RPMI8226 (cell line): Measurements from ENCODE around the gene DUSP15.
A peak's percentile ranks its signal among the peaks of the same experiment; 100 is the strongest.

ENCODE experiments used
- DNase-seq: peaks from one replicate; pipeline ENCODE4 v3.0.0-alpha.2; 2015

The DUSP15 gene

DNA sequence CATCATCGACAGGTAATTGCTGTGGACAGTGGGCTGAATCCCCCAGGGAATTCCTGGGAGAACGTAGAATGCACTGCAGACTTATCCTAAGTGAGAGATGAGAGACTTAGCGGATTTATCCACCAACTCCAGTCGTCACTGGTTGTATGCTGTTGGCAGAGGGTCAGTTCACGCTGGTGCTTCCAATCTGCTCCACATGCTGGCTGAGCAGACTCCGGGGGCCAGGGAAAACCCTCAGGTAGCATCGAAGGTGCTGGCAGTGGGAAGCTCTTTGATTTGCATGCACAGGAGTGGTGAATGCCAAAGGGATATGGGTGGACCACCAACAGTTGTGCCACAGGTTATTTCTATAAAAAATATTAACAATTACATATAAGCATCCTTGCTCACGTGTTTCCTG, 20.3 kb upstream of the DUSP15 start:
- DNase-seq: no peak

- no peak for DNase-seq
Observed at GRCh38 chr20:31883829-31884228, 13.5 kb upstream of the DUSP15 start.

DNA sequence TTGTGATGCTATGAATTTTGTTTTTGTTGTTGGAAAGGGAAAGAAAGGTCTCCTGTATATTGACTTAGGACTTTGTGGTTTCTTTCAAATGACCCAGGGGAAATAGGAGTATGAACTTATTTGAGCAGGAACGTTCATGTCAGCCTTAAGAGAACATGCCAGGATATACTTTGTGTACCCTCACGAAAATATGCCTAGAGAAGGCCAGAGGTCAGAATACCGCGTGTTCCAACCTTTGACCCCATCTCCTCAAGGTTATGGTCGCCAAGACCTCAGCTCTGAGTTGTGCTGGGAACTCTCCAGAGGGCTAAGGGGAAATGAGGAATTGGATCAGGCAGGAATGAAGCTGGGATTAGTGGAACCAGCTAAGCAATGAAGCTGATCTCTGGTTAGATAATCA, 11.6 kb upstream of the DUSP15 start:
- no peak for DNase-seq

DNA sequence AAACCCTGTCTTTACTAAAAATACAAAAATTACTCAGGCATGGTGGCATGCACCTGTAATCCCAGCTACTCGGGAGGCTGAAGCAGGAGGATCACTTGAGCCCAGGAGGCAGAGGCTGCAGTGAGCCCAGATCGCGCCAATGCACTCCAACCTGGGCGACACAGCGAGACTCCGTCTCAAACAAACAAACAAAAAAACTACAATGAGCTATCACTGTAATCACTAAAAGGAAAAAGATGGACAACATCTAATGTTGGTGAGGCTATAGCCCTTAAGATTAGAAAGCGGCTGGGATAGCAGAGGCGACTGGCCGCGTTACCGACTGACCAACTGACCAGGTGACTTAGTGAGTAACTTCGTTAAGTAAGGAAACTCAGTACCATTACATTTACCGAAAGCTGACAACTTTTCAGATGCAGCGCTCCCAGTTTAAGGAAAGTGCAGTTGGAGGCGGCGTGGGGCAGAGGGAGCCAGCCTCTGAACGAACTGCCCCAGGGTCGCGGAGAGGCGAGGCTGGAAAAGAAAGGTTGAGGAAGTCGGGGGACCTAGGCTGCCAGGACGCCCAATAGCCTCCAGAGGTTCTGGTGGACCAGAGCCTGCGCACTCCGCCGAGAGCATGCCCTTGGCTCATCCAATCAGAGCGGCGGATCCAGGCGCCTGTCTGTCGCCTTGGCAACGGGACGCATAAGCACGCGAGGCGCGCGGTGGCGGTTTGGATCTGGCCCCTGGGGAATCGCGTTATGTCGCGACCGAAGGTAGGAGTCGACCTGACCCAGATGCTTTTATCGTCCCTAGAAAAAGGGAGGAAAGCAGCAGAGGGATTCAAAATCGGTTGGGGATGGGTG, 9.0 kb upstream of the DUSP15 start:
- DNase-seq: peak; percentile 81

GRCh38 chr20:31877684-31878083, 7.4 kb upstream of the DUSP15 start:
- DNase-seq: no peak

GRCh38 chr20:31875671-31876070, 5.3 kb upstream of the DUSP15 start:
- DNase-seq: no peak

DNA sequence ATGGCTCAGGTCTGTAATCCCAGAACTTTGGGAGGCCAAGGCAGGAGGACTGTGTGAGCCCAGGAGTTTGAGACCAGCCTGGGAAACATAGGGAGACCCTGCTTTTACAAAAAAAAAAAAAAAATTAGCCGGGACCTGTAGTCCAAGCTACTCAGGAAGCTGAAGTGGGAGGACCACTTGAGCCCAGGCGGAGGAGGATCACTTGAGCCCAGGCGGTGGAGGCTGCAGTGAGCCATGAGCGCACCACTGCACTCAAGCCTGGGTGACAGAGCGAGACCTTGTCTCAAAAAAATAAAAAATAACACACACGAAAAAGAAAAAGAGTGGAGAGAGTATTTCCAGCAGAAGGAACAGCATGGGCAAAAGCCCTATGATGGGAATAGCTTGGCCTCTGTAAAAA, 2.1 kb upstream of the DUSP15 start:
- no peak for DNase-seq

DNA sequence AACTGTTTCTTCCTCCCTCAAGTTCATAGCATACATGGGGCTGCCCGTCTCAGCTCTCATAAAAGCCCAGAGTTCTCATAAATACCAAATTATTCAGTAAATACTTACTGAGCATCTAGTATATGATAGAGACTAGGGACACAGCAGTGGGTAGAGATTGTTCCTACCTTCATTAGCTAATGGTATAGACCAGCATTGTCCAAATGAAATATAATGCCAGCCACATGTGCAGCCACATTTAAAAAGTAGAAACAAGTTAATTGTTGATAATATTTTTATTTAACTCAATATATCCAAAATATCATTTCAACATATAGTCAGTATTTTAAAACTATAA, 1.3 kb upstream of the DUSP15 start:
- no peak for DNase-seq

DNA sequence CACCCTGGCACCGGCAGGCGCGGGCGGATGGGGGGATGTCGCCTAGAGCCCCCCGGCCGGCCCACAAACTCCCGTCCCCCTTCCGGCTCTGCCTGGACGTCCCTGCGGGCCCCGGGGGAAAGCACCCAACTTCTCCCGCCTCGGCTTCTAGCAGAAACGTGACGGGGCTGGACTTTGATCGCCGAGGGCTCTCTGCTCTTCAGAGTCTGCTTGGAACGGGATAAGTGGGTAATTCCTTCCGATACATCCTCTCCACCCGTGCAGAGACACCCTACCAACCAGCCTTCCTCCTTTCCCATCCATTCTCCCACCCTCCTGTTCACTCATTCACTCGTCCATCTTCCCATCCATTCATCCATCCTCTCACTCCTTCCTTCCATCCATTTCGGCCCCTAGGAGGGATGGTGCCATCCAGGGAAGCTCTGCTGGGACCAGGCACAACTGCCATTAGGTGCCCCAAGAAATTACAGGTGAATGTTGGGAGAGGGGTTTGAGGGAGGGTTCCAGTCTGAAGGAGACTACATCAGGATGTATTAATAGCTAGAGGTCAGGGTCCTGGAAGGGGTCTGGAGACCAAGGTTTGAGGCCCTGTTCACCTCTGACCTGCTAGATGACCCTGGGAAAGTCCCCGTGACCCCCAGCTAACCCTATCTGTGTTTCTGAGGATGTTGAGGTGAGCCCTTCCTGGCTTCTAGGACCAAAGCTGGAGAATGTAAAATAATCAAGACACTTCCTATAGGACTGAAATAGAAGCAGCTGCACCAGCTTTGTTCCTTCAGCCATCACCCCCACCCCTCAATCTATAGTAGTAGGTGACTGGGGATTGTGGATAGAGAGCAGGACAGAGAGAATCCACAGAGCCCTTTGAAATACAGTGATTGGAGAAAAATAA, 645 bp upstream of the DUSP15 start:
- no peak for DNase-seq

DNA sequence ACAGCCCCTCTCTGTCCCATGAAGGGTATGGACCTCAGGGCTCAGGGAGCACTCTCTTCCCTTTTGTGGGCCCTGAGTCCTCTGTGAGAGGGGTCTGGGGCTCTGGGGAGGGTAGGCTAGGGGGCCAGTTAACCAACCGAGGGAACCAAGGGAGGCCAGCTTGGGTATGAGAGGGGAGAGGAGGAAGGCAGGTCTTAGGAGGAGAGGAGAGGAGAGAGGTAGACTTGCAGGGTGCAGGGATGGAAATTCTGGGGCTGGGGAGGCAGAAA, 720 bp downstream of the DUSP15 start:
- no peak for DNase-seq

DNA sequence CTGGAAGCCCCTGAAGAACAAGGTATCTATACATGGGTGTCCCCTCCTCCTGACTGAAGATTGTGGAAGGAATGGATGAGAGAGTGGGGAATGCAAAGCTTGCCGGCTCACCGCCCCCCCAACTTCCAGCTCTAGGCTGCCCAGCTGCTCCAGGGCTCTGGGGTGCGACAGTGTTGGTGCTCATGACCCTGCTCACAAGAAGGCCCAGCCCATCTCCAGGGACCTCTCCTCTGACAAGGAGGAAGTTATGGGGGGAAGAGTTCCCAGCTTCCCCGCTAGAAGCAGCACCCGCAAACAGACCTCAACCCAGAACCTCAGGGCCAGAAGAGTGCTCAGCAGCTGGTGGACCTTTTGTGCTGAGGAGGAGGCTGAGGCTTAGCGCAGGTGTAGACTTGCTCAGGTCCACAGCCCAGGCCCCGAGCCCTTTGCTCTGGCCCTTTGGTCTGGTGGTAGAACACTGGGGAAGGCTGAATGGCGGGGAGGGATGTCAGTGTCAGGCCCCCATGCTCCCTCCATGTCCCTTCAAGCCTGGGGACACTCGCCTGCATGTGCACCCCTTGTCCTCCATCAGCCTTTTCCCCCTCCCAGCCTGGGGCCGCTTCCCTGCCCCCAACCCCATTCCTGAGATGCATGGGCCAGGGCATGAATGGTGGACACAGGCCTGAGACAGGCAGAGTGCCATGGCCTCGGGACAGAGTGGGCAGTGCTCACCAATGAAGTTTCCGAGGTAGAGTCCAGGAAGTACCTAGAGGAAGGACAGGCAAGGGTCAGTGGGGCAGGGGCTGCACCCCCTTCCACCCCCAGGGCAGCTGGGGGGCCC, 1.3 kb downstream of the DUSP15 start:
- DNase-seq: no peak

GRCh38 chr20:31866221-31866620, 4.1 kb downstream of the DUSP15 start:
- DNase-seq: no peak

DNA sequence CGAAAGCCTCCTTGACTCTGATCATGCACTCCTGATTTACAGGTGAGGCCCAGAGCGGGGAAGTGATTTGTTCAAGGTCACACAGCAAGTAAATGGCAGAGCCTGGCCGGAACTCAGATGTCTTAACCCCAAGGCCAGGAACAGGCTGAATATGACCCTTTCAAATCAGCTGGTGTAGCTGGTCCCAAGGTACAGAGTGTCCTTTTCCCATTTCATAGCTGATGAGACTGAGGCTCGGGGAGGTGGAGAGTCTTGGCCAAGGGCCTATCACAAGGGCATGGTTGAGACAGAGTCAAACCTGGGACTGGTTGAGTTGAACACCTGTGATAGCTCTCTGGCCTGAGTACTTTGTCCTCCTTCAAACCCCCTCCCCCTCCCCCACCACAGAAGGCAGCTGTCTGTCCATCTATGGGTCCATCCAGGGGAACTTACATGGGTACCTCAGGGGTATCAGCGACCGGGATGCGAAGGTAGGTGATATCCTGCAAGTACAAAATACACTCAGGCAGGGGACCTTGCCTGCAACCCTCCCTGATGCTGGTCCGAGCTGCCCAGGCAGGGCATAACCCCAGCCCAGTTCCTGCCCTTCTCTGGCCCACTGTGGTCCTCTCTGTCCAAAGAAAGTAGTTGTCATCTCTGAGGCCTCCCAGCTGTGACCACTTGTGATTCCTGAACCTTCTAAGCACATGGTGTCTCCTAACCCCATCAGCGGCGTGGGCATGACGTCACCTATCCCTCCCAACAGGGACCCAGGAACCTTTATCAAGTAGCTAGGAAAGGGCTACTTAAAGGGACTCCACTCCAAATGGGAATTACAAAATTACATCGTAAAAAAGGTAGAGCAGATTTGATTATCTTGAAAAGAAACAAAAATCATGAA, 5.6 kb downstream of the DUSP15 start:
- DNase-seq: no peak

DNA sequence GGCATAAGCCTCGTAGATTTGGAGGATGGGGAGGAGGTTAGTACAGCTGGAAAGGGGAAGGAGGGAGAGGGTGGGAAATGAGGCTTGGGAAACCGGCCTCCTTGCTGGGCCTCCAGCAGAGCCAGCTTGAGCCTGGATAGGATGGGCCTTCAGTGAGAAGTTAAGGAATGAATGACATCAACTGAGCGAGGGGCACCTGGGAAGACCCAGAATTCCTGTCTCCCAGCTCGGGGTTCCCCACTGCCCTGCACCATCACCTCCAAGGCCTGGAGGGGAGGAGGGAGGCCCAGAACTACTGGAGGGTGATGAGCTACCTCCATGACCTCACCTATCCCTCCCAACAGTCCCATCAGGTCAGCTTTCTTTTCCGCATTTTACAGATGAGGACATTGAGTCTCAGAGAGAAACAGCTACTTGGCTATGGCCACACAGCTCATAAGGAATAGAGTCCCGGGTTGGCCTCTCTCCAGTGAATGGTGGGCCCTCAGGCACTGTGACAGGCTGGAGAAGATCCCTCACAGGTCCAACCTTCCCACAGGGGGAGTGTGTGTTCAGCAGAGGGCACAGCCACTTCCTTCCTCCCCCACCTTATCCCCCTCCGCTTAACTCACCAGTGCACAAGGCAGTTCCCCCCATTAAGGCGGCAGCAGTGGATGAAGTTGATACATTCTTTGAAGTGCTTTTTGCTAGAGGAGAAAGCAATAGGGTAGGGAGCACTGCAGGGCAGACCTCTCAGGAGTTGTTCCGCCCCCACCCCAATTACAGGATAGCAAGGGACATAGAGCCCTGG, 6.8 kb downstream of the DUSP15 start:
- DNase-seq: no peak

DNA sequence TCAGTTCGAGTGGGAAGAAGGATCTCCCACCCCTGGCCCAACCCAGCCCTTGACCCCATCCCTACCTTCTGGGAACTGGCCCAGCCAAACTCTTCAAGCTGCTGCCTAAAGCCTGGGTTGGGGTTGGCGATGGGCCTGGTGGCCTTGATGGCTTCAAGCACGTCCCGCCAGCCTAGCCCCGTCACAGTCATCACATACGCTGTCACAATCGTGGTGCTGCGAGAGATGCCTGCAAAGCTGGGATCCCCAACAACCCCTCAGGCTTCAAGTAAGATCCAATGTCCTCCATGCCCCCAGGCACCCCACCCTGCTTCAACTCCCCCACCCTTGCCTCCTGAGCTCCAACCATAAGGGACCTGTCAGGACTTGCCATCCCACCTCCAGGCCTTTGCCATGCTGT, 7.8 kb downstream of the DUSP15 start:
- no peak for DNase-seq

GRCh38 chr20:31862157-31862470, 8.2 kb downstream of the DUSP15 start:
- no peak for DNase-seq

GRCh38 chr20:31861385-31862156, 8.8 kb downstream of the DUSP15 start:
- DNase-seq: peak; percentile 66

DNA sequence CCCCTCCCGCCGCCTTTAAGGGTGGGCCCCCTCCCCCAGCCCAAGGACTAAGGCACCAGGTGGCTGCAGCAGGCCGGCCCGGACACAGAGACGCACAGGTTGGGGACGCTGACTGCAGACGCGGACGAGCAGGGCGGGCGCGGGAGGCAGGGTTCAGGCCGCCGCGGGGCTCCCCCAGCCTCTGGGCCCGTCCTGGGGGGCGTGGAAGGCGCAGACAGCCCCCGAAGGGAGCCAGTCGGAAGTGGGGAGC, 9.3 kb downstream of the DUSP15 start:
- DNase-seq: peak; percentile 24

DNA sequence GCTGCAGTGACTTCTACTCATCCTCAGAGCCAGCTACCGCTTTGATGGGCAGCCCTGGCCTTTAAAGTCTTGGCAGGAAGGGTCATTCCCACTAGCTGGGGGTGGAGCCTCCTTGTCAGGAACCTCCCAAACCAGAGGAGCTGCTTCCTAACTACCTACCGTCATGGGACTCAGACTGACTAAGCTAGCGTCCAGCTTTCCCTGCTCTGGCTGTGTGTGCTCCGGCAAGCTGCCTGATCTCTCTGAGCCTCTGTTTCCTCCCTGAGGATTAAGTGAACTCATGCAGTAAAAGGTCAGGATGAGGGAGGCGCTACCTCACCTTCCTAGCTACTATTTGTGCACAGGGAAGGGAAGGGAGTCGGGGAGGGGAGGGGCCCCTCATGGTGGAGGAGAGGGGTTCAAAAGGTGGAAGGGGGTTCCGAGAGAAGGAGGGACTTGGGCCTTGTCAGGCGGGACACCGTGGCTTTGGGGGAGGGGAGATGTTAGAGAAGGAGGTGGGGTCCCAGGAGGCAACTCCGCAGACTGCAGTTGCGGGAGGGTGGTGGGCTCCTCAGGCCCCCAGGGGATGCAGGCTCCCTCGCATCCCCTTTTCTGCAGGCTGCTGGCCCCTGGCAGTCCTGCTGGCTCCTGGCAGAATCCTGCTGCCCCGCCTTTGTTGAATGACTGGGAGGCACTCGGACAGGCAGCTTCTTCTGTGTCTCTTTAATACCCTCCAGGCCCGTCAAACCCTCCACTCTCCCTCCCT, 9.8 kb downstream of the DUSP15 start:
- DNase-seq: no peak

DNA sequence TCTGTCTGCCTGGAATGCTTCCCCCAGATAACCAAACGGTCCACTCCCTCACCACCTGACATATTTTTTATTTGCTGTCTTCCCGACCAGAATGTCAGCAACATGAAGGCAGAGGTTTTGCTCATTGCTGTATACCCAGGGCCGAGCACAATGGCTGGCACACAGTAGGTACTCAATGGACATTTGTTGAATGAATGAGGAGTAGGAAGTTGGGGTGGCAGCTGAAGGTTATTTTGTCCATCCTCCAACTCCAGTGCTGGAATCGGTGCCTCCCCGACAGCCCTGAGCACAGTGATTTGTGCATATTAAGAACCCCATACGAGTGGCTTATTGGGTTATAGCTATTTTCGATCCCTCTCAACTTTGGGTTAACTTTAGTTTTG, 10.3 kb downstream of the DUSP15 start:
- no peak for DNase-seq
